ENCODE results near the gene INPP4A. TPM values are rescaled to one million over a fixed set of nuclear protein-coding genes. Genes with fewer than 3 reads are reported as not detected.

Gene INPP4A
- total and polyA plus RNA-seq, 9 of the 15 experiments (the other 6 are each of a cell fraction or from before 2014, with no cell fraction given), result 1.8 to 15.7 (median 8.3) TPM

- TF ChIP-seq ARID4B (CRISPR knock-in tag; IDR thresholded peaks at IDR 0.05), result no peak
- TF ChIP-seq ZBTB49 (CRISPR knock-in tag; IDR thresholded peaks at IDR 0.05; ENCODE audit: borderline replicate concordance), result no peak
- TF ChIP-seq MCM3 (IDR thresholded peaks at IDR 0.05), result no peak
- TF ChIP-seq ZNF133 (CRISPR knock-in tag; IDR thresholded peaks at IDR 0.05), result no peak
- no peak for TF ChIP-seq ZKSCAN3 (CRISPR knock-in tag; IDR thresholded peaks at IDR 0.05)
- TF ChIP-seq CTBP1 (IDR thresholded peaks at IDR 0.05; ENCODE audit: borderline replicate concordance), result no peak
- no peak for TF ChIP-seq ETV5 (CRISPR knock-in tag; IDR thresholded peaks at IDR 0.05; ENCODE audit: low read depth)
- no peak for TF ChIP-seq E4F1 (CRISPR knock-in tag; IDR thresholded peaks at IDR 0.05; ENCODE audit: borderline replicate concordance)
- no peak for TF ChIP-seq TRIM28 (IDR thresholded peaks at IDR 0.05)
- peak; percentile 55; the same call in 1 of the 2 replicates for TF ChIP-seq HINFP (tag; conservative IDR thresholded peaks at IDR 0.05; ENCODE audit: low read depth)
- TF ChIP-seq BMI1 (IDR thresholded peaks at IDR 0.05; ENCODE audit: low read length), result no peak
- peak; percentile 15; the same call in 1 of the 2 replicates for TF ChIP-seq NFE2 (IDR thresholded peaks at IDR 0.05; ENCODE audit: low read depth)
- TF ChIP-seq CAMTA2 (CRISPR knock-in tag; conservative IDR thresholded peaks at IDR 0.05), result no peak
- no peak; the same call in 1 of the 2 replicates for TF ChIP-seq MAFF (IDR thresholded peaks at IDR 0.05; ENCODE audit: low read length)
- TF ChIP-seq ZBTB34 (CRISPR knock-in tag; IDR thresholded peaks at IDR 0.05), result no peak
- TF ChIP-seq CC2D1A (IDR thresholded peaks at IDR 0.05), result no peak
These were observed 1.3 kb downstream of the INPP4A start (continued) for GRCh38 chr2:98445683-98446581.
